ENCODE data around the gene SLFN14. TPM values are rescaled to one million over a fixed set of nuclear protein-coding genes. Genes with fewer than 3 reads are reported as not detected.

Gene SLFN14
- total RNA-seq = under 1 TPM in 2 of 6 experiments, not detected in 4; 0.12 to 0.42 TPM
- long read RNA-seq = 0 reads

DNA sequence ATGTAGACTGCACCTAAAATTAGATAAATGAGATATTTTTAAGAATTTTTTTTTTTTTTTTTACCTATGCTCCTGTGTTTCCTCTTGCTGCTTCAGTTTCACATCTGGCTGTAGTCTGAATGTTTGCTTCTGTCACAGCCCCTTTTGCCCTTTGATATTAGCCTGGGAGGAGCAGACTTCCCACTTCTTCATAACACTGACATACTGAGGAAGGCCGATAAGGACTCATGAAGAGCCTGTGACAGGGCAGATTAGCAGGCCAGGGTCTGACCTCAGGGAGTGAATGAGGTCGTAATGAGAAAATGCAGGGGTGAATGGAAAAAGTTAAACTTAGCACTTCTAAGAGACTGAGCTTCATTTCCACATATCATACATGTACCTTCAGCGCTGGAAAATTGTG lies at the start of gene SLFN14:
SLFN14 (minus strand) TSS at position 117 of the 400 bp plus-strand sequence. CDS start 2,757 bp downstream, outside the sequence.
- H3K9me3 ChIP-seq = no peaks in the 10 kb centered on the region
- intact Hi-C loops (cut with DNase I) = no loop called here
- H3K36me3 ChIP-seq = no peaks in the 10 kb centered on the region
- no peak for TF ChIP-seq POLR2A (IDR thresholded peaks at IDR 0.05)
- no peak for TF ChIP-seq CTCF (IDR thresholded peaks at IDR 0.05)
- H3K4me3 ChIP-seq = no peak within 1 kb of the TSS
- ATAC-seq = peak in 3 of 4 donors; percentile 50 to 62 (median 59)
- DNase-seq = no peak
- no peaks in the 10 kb centered on the region for H3K27me3 ChIP-seq
- 45% methylated on average over 3 of the region's 3 CpGs for WGBS (ENCODE audit: insufficient coverage, low coverage, low lambda C conversion rate, missing lambda C conversion rate)
- H3K4me1 ChIP-seq = no peaks in the 10 kb centered on the region
- no peak within 1 kb of the TSS for H3K27ac ChIP-seq

DNA sequence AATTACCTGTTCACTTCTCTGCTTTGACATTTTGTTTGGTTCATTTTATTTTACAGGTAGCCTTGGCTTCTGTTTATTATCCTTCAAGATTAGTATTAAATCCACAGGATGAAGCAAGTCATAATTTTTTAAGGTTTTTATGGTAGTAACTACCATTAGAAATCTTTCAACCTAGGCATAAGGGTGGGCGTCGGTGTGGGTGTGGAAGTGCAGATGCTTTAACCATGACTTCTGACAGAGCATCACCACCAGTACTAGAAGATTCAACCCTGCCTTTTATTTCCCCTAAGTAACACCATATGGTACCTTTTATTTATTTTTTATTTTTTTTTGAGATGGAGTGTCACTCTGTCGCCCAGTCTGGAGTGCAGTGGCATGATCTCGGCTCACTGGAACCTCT lies 49.2 kb upstream of the SLFN14 start:
- Histone ChIP-seq H3K4me3 (no peak overlapping the region), H3K27me3 (no peaks in the 10 kb centered on the region), H3K27ac (no peak overlapping the region), H3K4me1 (no peaks in the 10 kb centered on the region), H3K9me3 (no peaks in the 10 kb centered on the region), H3K36me3 (peaks cover 4 to 51% (median 9%) of the 10 kb centered on the region in 4 donors)
- TF ChIP-seq CTCF (IDR thresholded peaks at IDR 0.05) (no peak), POLR2A (IDR thresholded peaks at IDR 0.05) (no peak)
- intact Hi-C loops (cut with DNase I) = loop anchor here (5.0 kb wide), 1 partner anchor 137 kb away; no protein-coding TSS in a partner anchor
- WGBS (ENCODE audit: insufficient coverage, low coverage, low lambda C conversion rate, missing lambda C conversion rate) = 93% methylated on average over 4 of the region's 4 CpGs
- ATAC-seq = no peak
- DNase-seq = no peak

DNA sequence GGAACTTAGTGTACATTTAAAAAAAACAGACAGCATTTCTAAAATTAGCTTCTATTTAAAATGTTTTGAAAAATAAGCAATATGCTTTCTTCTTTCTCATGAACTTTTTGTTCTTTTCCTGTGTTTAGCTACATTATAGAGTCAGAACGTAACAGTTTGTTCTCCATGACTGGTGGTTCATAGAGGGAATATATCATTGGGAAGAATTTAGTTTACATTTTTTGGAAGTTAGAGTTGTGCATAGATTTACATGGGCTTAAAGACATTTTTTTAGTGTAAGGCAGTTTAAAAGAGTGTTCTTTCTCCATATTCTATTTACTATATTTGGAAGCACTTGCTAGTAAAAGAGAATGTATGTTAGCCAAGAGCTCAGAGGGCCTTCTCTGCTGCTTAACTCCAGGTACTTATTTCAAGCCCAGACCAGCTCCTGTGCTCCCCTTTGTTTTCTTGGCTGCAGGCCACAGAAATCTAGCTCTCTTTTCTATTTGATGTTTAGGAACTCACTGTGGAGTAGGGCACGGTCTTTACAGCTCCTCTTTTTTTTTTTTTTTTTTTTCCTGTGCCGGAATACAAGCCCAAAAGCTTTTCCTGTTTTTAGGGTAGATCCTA lies 46.7 kb upstream of the SLFN14 start:
- intact Hi-C loops (cut with DNase I) = no loop called here
- Histone ChIP-seq H3K9me3 (no peaks in the 10 kb centered on the region), H3K36me3 (peaks cover 4 to 61% (median 10%) of the 10 kb centered on the region in 4 donors), H3K27me3 (no peaks in the 10 kb centered on the region), H3K4me1 (no peaks in the 10 kb centered on the region), H3K27ac (no peak overlapping the region), H3K4me3 (no peak overlapping the region)
- ATAC-seq = no peak
- WGBS (ENCODE audit: insufficient coverage, low coverage, low lambda C conversion rate, missing lambda C conversion rate) = 68% methylated on average over 3 of the region's 3 CpGs
- TF ChIP-seq POLR2A (IDR thresholded peaks at IDR 0.05) (no peak), CTCF (IDR thresholded peaks at IDR 0.05) (no peak)
- DNase-seq = no peak

DNA sequence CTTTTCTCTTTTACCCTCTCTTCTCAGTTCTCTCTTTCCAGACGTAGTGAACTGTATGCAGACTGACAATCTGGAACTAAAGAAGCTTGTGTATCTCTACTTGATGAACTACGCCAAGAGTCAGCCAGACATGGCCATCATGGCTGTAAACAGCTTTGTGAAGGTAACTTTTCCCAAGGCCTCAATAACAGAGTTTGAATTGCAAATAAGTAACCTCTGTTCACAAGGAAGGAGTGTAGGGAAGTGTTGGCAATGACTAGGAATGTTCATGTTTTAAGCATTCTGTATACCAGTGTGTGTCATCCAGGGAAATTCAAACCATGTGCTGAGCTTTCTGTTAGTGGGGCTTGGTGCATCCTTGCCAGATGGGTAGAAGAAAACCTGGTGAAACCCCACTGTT lies 45.1 kb upstream of the SLFN14 start:
- no peak for TF ChIP-seq POLR2A (IDR thresholded peaks at IDR 0.05)
- no peak for TF ChIP-seq CTCF (IDR thresholded peaks at IDR 0.05)
- WGBS (ENCODE audit: insufficient coverage, low coverage, low lambda C conversion rate, missing lambda C conversion rate) = 85% methylated on average over 2 of the region's 2 CpGs
- intact Hi-C loops (cut with DNase I) = no loop called here
- H3K9me3 ChIP-seq = no peaks in the 10 kb centered on the region
- ATAC-seq (no peak), DNase-seq (no peak)
- H3K36me3 ChIP-seq = peaks cover 4 to 54% (median 8%) of the 10 kb centered on the region in 4 donors
- H3K27ac ChIP-seq = no peak overlapping the region
- no peaks in the 10 kb centered on the region for H3K27me3 ChIP-seq
- H3K4me1 ChIP-seq = no peaks in the 10 kb centered on the region
- no peak overlapping the region for H3K4me3 ChIP-seq

Measured in right lobe of liver (tissue), 6 donors.